ENCODE data around the gene SLC38A11. TPM values are rescaled to one million over a fixed set of nuclear protein-coding genes. Genes with fewer than 3 reads are reported as not detected.
"Not testable (repeated sequence)": the region's sequence is repeated elsewhere in the genome, so short reads cannot be mapped to it uniquely, and the experiment has no call there.

Gene SLC38A11
- total and polyA plus RNA-seq, 2 donors (not counting 1 experiment from before 2014, with no cell fraction given), result 0.50 to 1.1 TPM

DNA sequence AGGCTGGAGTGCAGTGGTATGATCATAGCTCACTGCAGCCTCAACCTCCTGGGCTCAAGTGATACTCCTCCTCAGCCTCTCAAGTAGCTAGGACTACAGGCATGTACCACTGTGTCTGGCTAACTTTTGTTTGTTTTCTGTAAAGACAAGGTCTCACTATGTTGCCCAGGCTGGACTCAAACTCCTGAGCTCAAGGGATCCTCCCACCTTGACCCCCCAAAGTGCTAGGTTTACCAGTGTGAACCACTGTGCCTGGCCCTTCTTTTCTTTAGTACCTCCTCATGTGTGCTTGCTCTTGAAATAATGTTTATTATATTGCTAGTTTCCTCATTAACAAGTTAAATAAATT, 94.7 kb downstream of the SLC38A11 start:
- Histone ChIP-seq H3K27ac (ENCODE audit: insufficient read depth, low read length) (no peak overlapping the region), H3K9ac (ENCODE audit: insufficient read depth, low read length) (no peak overlapping the region), H2AFZ (ENCODE audit: low read length) (no peak overlapping the region), H3K4me2 (ENCODE audit: extremely low read depth, insufficient read depth, low read length) (no peak overlapping the region), H3K36me3 (ENCODE audit: control insufficient read depth, insufficient read depth, low read length) (no peaks in the 10 kb centered on the region), H3K27me3 (ENCODE audit: control insufficient read depth, insufficient read depth, low read length) (no peaks in the 10 kb centered on the region), H4K20me1 (ENCODE audit: control insufficient read depth, extremely low read depth, insufficient read depth, low read length) (no peaks in the 10 kb centered on the region), H3K4me3 (replicated peaks in 1 of 4; ENCODE audit: control extremely low read depth in 1 of 4, insufficient read depth in 1 of 4, low read depth in 3 of 4, low read length in 4 of 4) (no peak overlapping the region), H3K4me1 (ENCODE audit: control insufficient read depth, extremely low read depth, insufficient read depth, low read length) (no peaks in the 10 kb centered on the region), H3K79me2 (ENCODE audit: control insufficient read depth, insufficient read depth, low read length) (no peaks in the 10 kb centered on the region), H3K9me3 (ENCODE audit: control insufficient read depth, insufficient read depth, low read depth, low read length) (no peaks in the 10 kb centered on the region)
- DNase-seq (ENCODE audit: low read depth in 2 of 2), result no peak
- TF ChIP-seq, protein P1, sequence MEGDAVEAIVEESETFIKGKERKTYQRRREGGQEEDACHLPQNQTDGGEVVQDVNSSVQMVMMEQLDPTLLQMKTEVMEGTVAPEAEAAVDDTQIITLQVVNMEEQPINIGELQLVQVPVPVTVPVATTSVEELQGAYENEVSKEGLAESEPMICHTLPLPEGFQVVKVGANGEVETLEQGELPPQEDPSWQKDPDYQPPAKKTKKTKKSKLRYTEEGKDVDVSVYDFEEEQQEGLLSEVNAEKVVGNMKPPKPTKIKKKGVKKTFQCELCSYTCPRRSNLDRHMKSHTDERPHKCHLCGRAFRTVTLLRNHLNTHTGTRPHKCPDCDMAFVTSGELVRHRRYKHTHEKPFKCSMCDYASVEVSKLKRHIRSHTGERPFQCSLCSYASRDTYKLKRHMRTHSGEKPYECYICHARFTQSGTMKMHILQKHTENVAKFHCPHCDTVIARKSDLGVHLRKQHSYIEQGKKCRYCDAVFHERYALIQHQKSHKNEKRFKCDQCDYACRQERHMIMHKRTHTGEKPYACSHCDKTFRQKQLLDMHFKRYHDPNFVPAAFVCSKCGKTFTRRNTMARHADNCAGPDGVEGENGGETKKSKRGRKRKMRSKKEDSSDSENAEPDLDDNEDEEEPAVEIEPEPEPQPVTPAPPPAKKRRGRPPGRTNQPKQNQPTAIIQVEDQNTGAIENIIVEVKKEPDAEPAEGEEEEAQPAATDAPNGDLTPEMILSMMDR (conservative IDR thresholded peaks at IDR 0.05 in 1 of 2, IDR thresholded peaks at IDR 0.05 in 1 of 2; ENCODE audit: low read depth in 1 of 2, low read length in 2 of 2), result no peak
- TF ChIP-seq EZH2 (IDR thresholded peaks at IDR 0.05; ENCODE audit: low read length, missing control alignments), result no peak

DNA sequence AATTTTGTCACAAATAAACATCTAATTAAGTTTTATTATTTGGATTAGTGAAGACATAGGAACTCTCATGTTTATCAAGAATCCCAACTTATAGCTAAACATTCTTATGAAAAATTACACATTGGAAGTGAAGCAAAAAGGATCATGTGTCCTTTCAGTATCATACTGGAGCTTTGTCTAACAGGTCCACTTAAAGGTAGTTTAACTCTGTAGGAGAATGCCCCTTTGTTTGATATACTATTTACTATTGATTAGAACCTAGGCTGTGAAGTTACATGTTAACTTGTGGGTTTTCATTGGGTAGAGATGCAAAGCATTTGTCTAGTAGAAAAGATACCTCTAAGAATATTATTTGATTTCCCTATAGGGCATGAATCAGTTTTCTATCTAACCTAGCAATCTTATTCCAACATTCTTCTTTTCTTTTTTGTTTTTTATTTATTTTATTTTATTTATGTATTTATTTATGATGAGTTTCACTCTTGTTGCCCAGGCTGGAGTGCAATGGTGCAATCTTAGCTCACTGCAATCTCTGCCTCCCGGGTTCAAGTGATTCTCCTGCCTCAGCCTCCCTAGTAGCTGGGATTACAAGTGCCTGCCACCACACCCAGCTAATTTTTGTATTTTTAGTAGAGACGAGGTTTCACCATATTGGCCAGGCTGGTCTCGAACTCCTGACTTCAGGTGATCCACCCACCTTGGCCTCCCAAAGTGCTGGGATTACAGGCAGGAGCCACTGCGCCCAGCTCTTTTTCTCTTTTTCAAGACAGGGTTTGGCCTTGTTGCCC, 95.2 kb downstream of the SLC38A11 start:
- not testable (repeated sequence) for H2AFZ ChIP-seq (ENCODE audit: low read length); H3K79me2 ChIP-seq (ENCODE audit: control insufficient read depth, insufficient read depth, low read length); H3K4me3 ChIP-seq (replicated peaks in 1 of 4; ENCODE audit: control extremely low read depth in 1 of 4, insufficient read depth in 1 of 4, low read depth in 3 of 4, low read length in 4 of 4); H3K27ac ChIP-seq (ENCODE audit: insufficient read depth, low read length); H3K36me3 ChIP-seq (ENCODE audit: control insufficient read depth, insufficient read depth, low read length); H3K4me2 ChIP-seq (ENCODE audit: extremely low read depth, insufficient read depth, low read length); H4K20me1 ChIP-seq (ENCODE audit: control insufficient read depth, extremely low read depth, insufficient read depth, low read length); H3K9me3 ChIP-seq (ENCODE audit: control insufficient read depth, insufficient read depth, low read depth, low read length); H3K4me1 ChIP-seq (ENCODE audit: control insufficient read depth, extremely low read depth, insufficient read depth, low read length); H3K9ac ChIP-seq (ENCODE audit: insufficient read depth, low read length); DNase-seq (ENCODE audit: low read depth in 2 of 2); H3K27me3 ChIP-seq (ENCODE audit: control insufficient read depth, insufficient read depth, low read length)

DNA sequence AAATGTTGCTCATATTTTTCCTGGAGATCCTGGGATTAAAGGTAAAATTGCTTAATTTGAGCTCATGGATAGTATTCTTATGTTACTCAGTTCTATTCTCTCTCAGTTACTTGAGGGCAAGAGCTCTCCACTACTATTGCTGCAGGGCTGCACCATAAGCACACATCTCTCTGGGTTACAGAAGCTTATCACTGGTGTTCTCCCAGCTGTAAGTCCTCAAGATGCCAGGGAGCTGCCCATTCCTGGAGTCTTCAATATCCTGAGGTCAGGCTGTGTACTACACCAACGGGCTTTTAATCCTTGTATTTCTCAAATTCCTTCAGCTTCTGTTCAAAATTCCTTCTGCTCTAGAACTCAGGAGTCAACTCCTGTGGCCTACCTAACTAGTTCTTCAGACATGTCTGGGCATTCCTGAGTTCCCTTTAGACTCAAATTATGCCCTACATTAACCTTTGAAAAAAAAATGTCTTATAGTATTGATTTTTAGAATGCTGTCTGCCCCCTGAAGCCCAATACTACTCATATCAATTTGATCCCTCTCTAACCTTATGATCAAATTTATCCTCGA, 96.0 kb downstream of the SLC38A11 start:
- DNase-seq (ENCODE audit: low read depth in 2 of 2), result no peak
- no peaks in the 10 kb centered on the region for H3K4me1 ChIP-seq (ENCODE audit: control insufficient read depth, extremely low read depth, insufficient read depth, low read length)
- H3K36me3 ChIP-seq (ENCODE audit: control insufficient read depth, insufficient read depth, low read length), result no peaks in the 10 kb centered on the region
- H2AFZ ChIP-seq (ENCODE audit: low read length), result no peak overlapping the region
- no peaks in the 10 kb centered on the region for H4K20me1 ChIP-seq (ENCODE audit: control insufficient read depth, extremely low read depth, insufficient read depth, low read length)
- H3K4me3 ChIP-seq (replicated peaks in 1 of 4; ENCODE audit: control extremely low read depth in 1 of 4, insufficient read depth in 1 of 4, low read depth in 3 of 4, low read length in 4 of 4), result no peak overlapping the region
- H3K27me3 ChIP-seq (ENCODE audit: control insufficient read depth, insufficient read depth, low read length), result no peaks in the 10 kb centered on the region
- TF ChIP-seq, protein P1 (conservative IDR thresholded peaks at IDR 0.05 in 1 of 2, IDR thresholded peaks at IDR 0.05 in 1 of 2; ENCODE audit: low read depth in 1 of 2, low read length in 2 of 2), result no peak
- no peak for TF ChIP-seq EZH2 (IDR thresholded peaks at IDR 0.05; ENCODE audit: low read length, missing control alignments)
- no peak overlapping the region for H3K9ac ChIP-seq (ENCODE audit: insufficient read depth, low read length)
- no peak overlapping the region for H3K4me2 ChIP-seq (ENCODE audit: extremely low read depth, insufficient read depth, low read length)
- no peaks in the 10 kb centered on the region for H3K79me2 ChIP-seq (ENCODE audit: control insufficient read depth, insufficient read depth, low read length)
- no peaks in the 10 kb centered on the region for H3K9me3 ChIP-seq (ENCODE audit: control insufficient read depth, insufficient read depth, low read depth, low read length)
- H3K27ac ChIP-seq (ENCODE audit: insufficient read depth, low read length), result no peak overlapping the region

Data from fibroblast of lung (primary cell).